ENCODE results near the gene PARP9. TPM values are rescaled to one million over a fixed set of nuclear protein-coding genes. Genes with fewer than 3 reads are reported as not detected.

The PARP9 gene
- total and polyA plus RNA-seq, 2 of the 4 experiments (the other 2 are of a cell fraction), result 6.7 to 7.7 TPM

DNA sequence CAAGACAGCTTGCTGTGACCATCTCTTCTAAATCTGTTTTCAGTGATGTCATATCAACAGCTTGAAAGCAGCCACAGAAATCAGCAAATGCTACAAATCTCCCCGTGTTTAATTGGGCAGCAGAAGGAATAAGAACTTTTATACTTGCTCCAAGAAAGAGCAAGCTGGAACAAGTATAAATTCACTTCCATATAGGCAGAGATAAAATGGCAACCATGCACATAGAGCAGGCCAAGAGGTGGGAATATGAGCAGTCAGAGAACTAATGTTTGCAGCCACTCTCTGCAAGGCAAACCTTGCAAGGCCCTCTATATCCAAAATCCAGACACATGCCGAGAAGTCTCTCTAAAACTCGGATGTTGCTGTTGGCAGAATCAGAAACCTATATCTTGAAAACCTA is 16.0 kb downstream of the PARP9 start:
- intact Hi-C loops (cut with micrococcal nuclease) (no loop called here), in situ Hi-C loops (cut with MboI; ENCODE audit: low sequenced_read_pairs) (no loop called here), dilution Hi-C loops (cut with HindIII; ENCODE audit: low sequenced_read_pairs, unreplicated experiment) (no loop called here)
- Histone ChIP-seq H4K20me1 (ENCODE audit: insufficient read depth, low read length) (no peaks in the 10 kb centered on the region), H3K9ac (ENCODE audit: low read depth, low read length) (no peak overlapping the region), H3K36me3 (ENCODE audit: control insufficient read depth, insufficient read depth, low read length) (peaks cover 17% of the 10 kb centered on the region; the same call in 1 of the 2 replicates), H3K9me3 (ENCODE audit: control insufficient read depth, insufficient read depth, low read length) (no peaks in the 10 kb centered on the region), H4K5ac (ENCODE audit: low read depth, low read length) (no peak overlapping the region), H3K14ac (replicated peaks; ENCODE audit: low read depth, low read length) (no peak overlapping the region), H3K4me2 (ENCODE audit: low read depth, low read length) (no peak overlapping the region), H2AK5ac (ENCODE audit: low read depth, low read length) (no peak overlapping the region), H2BK120ac (ENCODE audit: low read depth, low read length) (no peak overlapping the region), H2AFZ (replicated peaks; ENCODE audit: low read length, poor library complexity) (no peak overlapping the region), H3K27ac (ENCODE audit: insufficient read depth, low read length) (no peak overlapping the region), H3K79me1 (ENCODE audit: low read depth in 1 of 2, low read length in 2 of 2) (no peaks in the 10 kb centered on the region), H2AK9ac (replicated peaks; ENCODE audit: low read depth, low read length, poor library complexity) (no peak overlapping the region), H2BK5ac (ENCODE audit: low read depth, low read length, poor library complexity, severe bottlenecking) (no peak overlapping the region), H3K9me1 (ENCODE audit: insufficient read depth, low read length) (0 out of 2 replicates have a peak, but pooled peaks cover 3% of the 10 kb centered on the region), H3K56ac (ENCODE audit: extremely low read depth, insufficient read depth, low read length) (no peak overlapping the region), H3K23ac (ENCODE audit: low read depth, low read length) (no peak overlapping the region), H4K8ac (ENCODE audit: low read depth in 2 of 2, low read length in 2 of 2) (no peak overlapping the region), H3K4me1 (ENCODE audit: control insufficient read depth, insufficient read depth, low read length) (peaks cover 2% of the 10 kb centered on the region; the same call in 1 of the 2 replicates), H3K4ac (ENCODE audit: low read depth, low read length) (no peak overlapping the region), H3K4me3 (ENCODE audit: insufficient read depth, low read depth, low read length) (no peak overlapping the region), H2BK15ac (ENCODE audit: low read depth, low read length) (no peak overlapping the region), H4K91ac (ENCODE audit: insufficient read depth, low read depth, low read length) (no peak overlapping the region), H3K27me3 (ENCODE audit: control insufficient read depth, insufficient read depth, low read length) (no peaks in the 10 kb centered on the region), H3K18ac (ENCODE audit: low read depth, low read length) (no peak overlapping the region), H2BK20ac (ENCODE audit: low read depth, low read length) (no peak overlapping the region)
- DNase-seq, result peak; percentile 16
- POLR2A ChIA-PET (ENCODE audit: unreplicated experiment), result no interaction called here
- no peak for ATAC-seq (ENCODE audit: low read depth)
- TF ChIP-seq RCOR1 (IDR thresholded peaks at IDR 0.05; ENCODE audit: insufficient replicate concordance, low read length) (no peak), USF2 (IDR thresholded peaks at IDR 0.05; ENCODE audit: low read depth, low read length) (no peak), POLR2A (IDR thresholded peaks at IDR 0.05; ENCODE audit: low read depth, low read length) (no peak), RAD21 (IDR thresholded peaks at IDR 0.05; ENCODE audit: low read length) (no peak), SMC3 (IDR thresholded peaks at IDR 0.05; ENCODE audit: low read depth, low read length) (no peak), CHD1 (IDR thresholded peaks at IDR 0.05; ENCODE audit: low read depth, low read length) (no peak), MXI1 (IDR thresholded peaks at IDR 0.05; ENCODE audit: borderline replicate concordance, low read depth, low read length) (no peak)
- TF ChIP-seq, protein P1, sequence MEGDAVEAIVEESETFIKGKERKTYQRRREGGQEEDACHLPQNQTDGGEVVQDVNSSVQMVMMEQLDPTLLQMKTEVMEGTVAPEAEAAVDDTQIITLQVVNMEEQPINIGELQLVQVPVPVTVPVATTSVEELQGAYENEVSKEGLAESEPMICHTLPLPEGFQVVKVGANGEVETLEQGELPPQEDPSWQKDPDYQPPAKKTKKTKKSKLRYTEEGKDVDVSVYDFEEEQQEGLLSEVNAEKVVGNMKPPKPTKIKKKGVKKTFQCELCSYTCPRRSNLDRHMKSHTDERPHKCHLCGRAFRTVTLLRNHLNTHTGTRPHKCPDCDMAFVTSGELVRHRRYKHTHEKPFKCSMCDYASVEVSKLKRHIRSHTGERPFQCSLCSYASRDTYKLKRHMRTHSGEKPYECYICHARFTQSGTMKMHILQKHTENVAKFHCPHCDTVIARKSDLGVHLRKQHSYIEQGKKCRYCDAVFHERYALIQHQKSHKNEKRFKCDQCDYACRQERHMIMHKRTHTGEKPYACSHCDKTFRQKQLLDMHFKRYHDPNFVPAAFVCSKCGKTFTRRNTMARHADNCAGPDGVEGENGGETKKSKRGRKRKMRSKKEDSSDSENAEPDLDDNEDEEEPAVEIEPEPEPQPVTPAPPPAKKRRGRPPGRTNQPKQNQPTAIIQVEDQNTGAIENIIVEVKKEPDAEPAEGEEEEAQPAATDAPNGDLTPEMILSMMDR (conservative IDR thresholded peaks at IDR 0.05; ENCODE audit: low read depth, low read length), result no peak
- no TSS peak for BruUV-seq (replicated peaks)
- CTCF ChIA-PET, result interaction anchor here (1.5 kb wide), 1 partner anchor 131 kb away, joined by 4 read pairs; no protein-coding TSS in a partner anchor
- 60% methylated on average over 1 of the region's 3 CpGs; no CpG with 5 or more reads in 1 of the 2 experiments for WGBS, 2 experiments (ENCODE audit: extremely low coverage in 2 of 2, insufficient read length in 1 of 2)

Data from IMR-90 (cell line).